GM19463 (cell line): ENCODE data around the gene CMIP.

Experiments used
- ATAC-seq: cut with Tn5 transposase; IDR thresholded peaks from one replicate; pipeline ENCODE4 v1.9.1; 2021; ENCODE audit warnings: mild to moderate bottlenecking, moderate library complexity; ENCODE audit not compliant: unreplicated experiment

Gene CMIP

DNA sequence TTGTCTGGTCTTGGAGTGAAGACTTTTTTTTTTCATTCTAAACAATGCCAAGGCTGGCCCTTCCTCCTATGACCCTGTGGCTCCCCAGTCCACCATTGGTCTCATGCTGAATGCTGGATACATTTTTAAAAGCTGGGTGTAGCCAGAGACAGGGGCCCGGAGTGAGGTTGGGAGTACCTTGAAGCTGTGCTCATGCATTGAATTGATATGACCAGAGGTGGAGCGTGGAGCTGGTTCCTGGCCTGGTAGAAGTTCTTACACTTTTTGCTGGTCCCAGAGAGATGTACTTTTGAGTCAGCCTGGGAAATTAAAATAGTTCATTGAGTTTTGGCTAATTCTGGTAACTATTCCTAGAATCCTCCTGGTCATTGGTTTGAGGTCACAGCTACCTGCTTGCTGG lies 83.6 kb downstream of the CMIP start:
- ATAC-seq: no peak

GRCh38 chr16:81530296-81530721 lies 85.7 kb downstream of the CMIP start:
- no peak for ATAC-seq

DNA sequence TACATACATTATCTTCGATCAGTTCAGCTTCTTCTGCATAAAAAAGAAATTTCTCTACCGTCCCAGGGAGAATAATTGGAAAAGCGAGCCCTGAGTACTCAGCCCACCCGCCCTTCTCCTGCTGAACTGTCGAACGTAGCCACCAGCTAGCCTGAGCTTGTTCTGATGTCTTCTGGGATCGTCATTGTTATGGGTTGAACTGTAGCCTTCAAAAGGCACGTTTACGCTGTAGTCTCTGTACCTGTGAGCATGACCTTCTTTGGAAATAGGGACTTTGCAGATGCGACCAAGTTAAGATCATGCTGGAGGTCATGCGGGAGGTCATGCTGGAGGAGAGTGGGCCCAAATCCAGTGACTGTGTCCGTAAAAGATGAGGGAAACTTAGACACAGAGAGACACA lies 86.2 kb downstream of the CMIP start:
- ATAC-seq: no peak

DNA sequence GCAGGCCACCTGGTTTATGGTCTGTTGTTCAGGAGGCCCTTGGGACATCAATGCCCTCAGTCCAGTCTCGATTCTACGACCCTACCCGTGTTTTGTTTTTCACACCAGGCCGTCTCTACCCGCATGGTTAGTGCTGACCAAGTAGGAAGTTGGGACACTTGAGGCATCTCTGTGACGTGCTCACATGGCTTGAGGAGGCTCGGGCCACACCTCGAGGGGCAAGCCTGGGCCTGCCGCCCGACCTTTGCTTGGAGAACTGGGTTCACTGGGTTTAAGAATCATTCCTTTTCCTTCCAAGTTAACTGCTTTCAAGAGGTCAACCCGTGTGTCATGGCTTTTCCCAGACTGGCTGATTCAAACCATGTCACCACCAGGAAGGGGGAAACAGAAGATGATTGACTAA lies 86.8 kb downstream of the CMIP start:
- ATAC-seq: peak; percentile 39

DNA sequence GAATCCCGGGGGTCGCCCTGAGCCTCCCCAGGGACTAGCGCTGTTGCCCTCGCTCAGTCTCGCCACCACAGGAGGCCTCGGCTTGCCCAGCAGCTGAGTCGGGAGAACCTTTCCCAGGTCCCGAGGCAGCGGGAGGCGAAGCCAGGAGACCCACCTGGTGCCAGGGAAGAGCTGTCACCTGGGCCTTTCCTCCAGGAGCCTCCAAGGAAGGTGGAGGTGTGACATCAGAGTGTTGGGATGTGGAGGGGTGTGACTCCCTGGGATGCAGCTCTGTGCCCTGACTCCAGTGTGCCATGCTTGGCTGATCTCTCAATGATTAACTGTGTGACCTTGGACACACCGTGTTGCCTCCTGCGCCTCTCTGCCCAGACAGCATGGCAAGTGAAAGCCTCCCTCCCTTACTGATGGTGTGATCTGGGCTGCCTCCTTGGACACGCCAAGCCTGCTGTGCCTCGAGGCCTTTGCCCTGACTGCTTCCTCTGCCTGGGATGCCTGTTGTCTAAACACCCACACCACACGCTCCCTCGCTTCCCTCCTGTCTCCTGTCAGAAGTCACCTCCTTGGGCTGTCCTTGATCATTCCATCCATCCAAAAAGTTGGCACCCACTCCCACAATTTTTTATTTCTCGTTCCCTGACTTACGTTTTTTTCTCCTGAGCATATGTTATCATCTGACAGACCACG lies 88.0 kb downstream of the CMIP start:
- peak; percentile 62 for ATAC-seq

GRCh38 chr16:81533175-81533507 lies 88.5 kb downstream of the CMIP start:
- no peak for ATAC-seq

- no peak for ATAC-seq
Measured at GRCh38 chr16:81535679-81536360, 91.2 kb downstream of the CMIP start.

DNA sequence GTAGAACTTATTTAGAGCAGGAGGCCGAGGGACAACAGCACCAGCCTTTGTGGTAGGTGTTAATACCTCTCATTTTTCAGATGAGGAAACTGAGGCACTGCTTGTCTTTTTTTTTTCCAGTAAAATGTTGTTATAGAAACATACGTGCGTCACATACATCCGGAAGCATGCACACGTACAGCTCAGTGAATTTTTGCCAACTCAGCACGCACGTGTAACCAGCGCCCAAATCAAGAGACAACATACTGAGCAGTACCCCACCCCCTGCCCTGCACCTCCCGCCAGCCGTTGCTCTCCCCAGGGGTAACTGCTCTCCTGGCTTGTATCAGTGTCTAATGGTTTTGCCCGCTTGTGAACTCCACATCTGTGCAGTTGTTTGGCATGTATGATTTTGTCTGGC lies 92.0 kb downstream of the CMIP start:
- ATAC-seq: no peak

DNA sequence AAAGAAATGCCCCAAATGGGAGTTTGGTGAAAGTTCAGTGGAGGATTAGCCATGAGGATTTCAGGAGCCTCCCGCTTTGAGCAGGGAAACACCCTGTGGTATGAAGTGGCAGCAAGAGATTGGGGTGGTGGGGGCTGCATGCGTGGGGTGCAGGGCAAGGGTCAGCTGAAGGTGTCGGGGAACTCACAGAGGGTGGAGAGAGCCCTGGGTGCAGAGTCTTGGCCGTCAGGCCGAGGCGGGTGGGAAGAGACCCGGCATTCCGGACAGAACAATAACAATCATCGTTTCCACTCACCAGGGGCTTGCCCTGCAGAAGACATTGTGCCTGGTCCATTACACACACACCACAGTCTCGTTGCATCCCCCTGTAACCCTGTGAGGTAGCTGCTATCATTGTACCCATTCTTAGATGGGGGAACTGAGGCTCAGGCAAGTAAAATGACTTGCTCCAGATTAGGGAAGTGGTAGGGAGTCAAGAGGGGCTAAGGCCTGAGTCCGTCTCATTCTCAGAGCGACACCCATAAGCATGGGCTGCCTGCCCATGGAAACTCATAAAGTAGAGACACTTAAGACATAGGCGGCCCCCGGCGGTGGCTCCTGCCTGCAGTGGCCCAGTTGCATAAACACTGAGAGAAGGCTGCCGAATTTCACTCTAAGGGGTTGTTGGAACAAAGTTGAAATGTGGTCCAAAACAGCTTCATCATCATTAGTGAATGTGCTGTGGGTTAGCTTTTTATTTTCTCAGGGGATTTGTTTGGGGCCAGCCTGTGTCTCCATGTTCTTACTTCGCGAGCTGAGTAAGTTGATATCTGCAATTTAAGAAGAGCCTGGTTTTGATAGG lies 93.3 kb downstream of the CMIP start:
- ATAC-seq: no peak

- no peak for ATAC-seq
Measured at GRCh38 chr16:81539009-81539758, 94.6 kb downstream of the CMIP start.

DNA sequence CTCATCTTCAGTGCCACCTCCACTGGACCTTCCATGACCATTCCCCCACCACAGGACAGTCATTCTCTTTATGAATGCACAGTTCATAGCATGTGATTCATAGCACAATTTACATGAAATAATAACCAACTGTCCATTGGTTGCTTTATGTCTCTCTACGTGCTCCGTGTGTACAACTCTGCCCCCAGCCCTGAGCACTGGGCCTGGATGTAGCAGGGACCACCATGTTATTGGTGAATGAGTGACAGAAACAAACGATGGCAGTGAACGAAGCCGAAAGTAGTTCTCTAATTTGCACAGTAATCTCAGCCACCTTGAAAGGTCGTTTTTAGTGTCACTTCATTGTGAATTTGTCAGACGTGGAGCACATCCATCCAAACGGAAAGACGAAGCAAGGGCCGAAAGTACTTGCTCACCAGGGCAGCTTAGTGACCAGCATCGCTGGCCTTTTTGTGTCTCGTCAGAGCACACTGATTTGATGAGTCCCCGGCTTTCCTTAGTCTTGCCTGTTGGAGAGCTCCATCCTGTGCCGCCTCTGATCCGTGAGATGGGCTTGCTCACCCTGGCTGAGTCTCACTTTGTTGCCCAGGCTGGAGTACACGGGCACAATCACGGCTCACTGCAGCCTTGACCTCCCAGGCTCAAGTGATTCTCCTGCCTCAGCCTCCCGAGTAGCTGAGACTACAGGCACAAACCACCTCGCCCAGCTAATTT lies 95.3 kb downstream of the CMIP start:
- no peak for ATAC-seq

GRCh38 chr16:81541314-81541713 lies 96.7 kb downstream of the CMIP start:
- no peak for ATAC-seq

DNA sequence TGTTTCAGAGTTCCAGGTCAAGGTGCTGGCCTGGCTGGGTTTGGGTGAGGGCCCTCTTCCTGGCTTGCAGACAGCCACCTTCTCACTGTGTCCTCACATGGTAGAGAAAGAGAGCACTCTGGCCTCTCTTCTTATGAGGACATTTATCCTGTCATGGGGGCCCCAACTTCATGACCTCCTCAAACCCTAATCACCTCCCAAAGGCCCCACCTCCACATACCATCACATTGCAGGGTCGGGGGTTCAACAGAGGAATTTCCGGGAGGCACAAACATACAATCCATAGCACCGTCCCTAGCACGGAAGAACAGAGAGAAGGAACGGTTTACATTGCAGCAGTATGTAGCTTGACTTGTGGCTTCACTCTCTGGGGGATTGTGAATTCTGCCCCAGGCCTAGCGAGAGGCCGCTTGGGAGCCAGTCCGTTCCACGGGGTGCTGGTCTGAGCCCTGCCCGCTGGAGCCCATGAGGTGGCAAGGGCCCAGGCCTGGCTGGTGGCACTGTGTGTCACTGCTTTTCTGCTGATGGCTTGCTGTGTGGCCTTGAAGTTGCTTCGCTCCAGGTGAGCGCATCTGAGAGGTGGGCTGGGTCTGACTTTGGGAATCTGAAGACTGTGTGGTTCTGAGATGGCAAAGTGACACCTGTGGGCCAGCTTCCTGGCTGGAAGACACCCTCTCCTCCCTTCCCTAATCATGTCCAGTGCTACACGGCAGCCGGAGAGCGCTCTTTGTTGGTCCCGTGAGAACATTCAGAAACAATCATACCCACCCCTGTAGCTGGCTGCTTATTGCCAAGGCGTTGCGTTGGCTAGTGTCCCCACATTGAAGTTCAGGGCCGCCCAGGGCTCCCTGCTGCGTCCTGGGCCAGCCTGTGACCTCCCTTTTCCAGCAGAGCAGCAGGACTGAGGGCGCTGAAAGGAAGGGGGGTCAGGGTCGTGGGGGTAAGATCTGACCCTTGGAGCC lies 98.3 kb downstream of the CMIP start:
- no peak for ATAC-seq

DNA sequence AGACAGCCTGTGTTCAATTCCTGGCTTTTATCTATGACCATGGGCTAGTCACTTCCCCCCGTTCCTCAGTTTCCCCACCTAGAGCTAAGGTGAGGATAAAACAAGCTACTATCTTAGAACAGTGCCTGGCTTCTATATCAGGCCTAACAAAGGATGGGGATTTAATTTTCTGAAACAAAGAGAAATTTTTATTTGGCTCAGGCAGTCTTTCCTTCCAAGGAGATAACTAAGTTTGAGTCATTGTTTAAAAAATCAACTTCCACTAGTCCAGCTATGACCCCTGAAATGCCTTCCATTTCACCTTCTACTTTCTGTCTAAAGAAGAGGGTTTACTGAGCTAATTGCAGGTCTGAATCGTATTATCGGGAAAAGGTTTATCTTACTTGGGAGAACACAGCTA lies 99.0 kb downstream of the CMIP start:
- no peak for ATAC-seq

DNA sequence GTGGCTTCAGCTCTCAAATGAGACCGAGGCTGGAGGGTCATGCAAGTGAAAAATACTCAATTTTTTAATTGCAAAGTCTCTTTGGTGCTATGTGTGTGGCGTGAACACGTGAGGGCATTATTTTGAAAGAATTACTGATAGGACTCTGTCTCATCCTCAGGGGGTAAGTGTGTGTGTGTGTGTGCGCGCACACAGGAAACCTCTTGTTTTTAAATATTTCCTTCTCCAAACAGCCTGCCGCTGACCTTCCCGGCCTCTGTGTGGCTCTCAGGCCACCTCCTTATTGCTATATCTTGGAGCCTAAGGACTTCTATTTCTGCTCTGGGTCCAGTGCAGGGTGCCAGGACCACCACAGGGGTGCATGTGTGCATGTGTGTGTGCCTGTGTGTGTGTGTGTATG lies 99.7 kb downstream of the CMIP start:
- ATAC-seq: peak; percentile 13

DNA sequence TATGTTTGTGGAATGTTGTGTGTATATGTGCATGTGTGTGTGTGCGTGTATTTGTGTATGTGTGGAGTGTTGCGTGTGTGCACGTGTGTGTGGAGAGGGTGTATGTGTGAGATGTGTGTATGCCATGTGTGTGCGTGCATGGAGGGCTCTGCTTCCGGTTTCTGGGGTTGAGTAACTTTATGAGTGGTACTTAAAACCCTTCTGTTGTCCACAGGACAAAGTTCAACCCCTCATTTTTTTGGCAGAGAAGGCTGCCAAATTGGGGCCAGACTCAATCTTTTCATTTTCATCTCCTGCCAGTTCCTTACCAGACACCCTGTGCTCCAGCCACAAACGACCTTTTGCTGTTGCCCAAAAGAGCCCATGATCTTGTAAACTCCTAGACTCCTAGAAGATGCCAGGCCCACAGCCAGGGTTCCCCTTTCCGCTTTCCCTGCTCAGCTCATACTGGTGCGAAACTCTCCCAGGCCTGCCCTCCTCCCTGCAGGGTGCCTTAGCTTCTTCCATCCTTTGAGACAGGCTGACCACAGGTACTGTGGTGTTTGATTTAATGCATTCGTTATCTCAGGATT lies 100.2 kb downstream of the CMIP start:
- peak; percentile 66 for ATAC-seq

GRCh38 chr16:81545470-81546250 lies 101.1 kb downstream of the CMIP start:
- ATAC-seq: no peak

DNA sequence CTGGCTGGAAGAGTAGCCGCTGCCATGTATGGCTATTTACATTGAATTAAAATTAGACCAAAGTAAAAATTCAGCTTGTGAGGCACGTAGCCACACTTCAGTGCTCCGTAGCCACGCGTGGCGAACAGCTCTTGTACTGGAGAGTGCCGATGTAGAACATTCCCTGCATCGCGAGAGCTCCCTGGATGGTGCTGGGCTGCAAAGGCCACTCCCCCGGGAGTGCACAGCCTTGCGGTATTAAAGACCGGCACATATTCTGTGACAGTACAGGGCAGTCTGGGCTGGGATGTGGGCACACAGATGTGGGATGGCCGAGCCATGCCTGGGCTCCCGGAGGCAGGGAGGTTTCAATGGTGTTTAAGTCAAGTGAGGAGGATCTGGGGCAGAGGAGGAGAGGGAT lies 102.2 kb downstream of the CMIP start:
- ATAC-seq: no peak
